ENCODE results near the gene VAMP4. TPM values are rescaled to one million over a fixed set of nuclear protein-coding genes. Genes with fewer than 3 reads are reported as not detected.

VAMP4 gene
- polyA plus RNA-seq, 1 of the 3 experiments (the other 2 are of a cell fraction) = 2.5 TPM

DNA sequence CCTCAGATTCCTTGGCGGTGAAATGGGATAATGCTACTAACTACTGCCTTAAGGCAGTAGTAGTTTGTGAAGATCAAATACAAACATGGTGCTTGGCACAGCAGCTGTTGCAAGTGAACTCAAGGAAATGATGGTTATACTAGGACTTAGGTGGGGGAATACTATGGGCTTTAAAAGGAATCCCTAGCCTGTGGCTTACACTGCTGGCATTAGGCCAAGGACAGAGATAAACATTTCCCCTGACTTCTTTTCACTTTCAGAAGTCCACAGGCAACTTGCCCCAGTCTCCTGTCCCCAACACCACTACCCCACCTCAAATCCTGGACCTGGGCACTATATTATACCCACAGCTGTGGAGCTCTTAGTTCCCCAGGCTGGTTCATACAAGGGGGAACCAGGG lies 13.1 kb upstream of the VAMP4 start:
- H3K4me1 ChIP-seq (ENCODE audit: control insufficient read depth in 1 of 2, insufficient read depth in 2 of 2, low read depth in 1 of 2, low read length in 1 of 2) = peaks cover 0 to 7% of the 10 kb centered on the region in 2 experiments; a peak in 2 of 4 replicates
- WGBS (ENCODE audit: low lambda C conversion rate) = 100% methylated on average over 1 of the region's 1 CpG
- H3K36me3 ChIP-seq (replicated peaks in 1 of 2; ENCODE audit: control insufficient read depth in 1 of 2, insufficient read depth in 2 of 2, low read length in 1 of 2) = no peaks in the 10 kb centered on the region
- no peak overlapping the region for H3K4me3 ChIP-seq (ENCODE audit: low read depth in 2 of 2, low read length in 1 of 2)
- H3K9ac ChIP-seq = no peak overlapping the region
- ChIA-PET CTCF (interaction anchor here (0.9 kb wide), 1 partner anchor 22 kb away, joined by 3 read pairs; no protein-coding TSS in a partner anchor), POLR2A (no interaction called here)
- H3K79me2 ChIP-seq (ENCODE audit: insufficient read depth) = no peaks in the 10 kb centered on the region
- H3F3A ChIP-seq (replicated peaks; ENCODE audit: insufficient read depth) = no peaks in the 10 kb centered on the region
- TF ChIP-seq, protein P1, sequence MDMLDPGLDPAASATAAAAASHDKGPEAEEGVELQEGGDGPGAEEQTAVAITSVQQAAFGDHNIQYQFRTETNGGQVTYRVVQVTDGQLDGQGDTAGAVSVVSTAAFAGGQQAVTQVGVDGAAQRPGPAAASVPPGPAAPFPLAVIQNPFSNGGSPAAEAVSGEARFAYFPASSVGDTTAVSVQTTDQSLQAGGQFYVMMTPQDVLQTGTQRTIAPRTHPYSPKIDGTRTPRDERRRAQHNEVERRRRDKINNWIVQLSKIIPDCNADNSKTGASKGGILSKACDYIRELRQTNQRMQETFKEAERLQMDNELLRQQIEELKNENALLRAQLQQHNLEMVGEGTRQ (IDR thresholded peaks at IDR 0.05; ENCODE audit: borderline replicate concordance, low read depth, low read length) = no peak
- TF ChIP-seq POLR2AphosphoS5 (IDR thresholded peaks at IDR 0.05; ENCODE audit: low read depth, low read length) (no peak), CTCF (IDR thresholded peaks at IDR 0.05) (no peak), FOSL2 (IDR thresholded peaks at IDR 0.05; ENCODE audit: borderline replicate concordance, low read depth) (no peak), MAX (IDR thresholded peaks at IDR 0.05; ENCODE audit: low read depth) (no peak), TAF1 (IDR thresholded peaks at IDR 0.05; ENCODE audit: borderline replicate concordance, low read depth, low read length) (no peak), NFIC (IDR thresholded peaks at IDR 0.05; ENCODE audit: borderline replicate concordance) (no peak), FOXM1 (IDR thresholded peaks at IDR 0.05; ENCODE audit: low read depth) (no peak), IRF3 (IDR thresholded peaks at IDR 0.05; ENCODE audit: low read depth, low read length) (no peak), USF1 (IDR thresholded peaks at IDR 0.05; ENCODE audit: borderline replicate concordance, low read depth) (no peak), YY1 (IDR thresholded peaks at IDR 0.05; ENCODE audit: low read depth) (no peak), FOXJ3 (CRISPR knock-in tag; IDR thresholded peaks at IDR 0.05) (no peak), TCF12 (IDR thresholded peaks at IDR 0.05) (no peak), GATA2 (CRISPR knock-in tag; IDR thresholded peaks at IDR 0.05) (no peak), MXI1 (IDR thresholded peaks at IDR 0.05; ENCODE audit: low read depth, low read length) (no peak)
- TF ChIP-seq, protein P2, sequence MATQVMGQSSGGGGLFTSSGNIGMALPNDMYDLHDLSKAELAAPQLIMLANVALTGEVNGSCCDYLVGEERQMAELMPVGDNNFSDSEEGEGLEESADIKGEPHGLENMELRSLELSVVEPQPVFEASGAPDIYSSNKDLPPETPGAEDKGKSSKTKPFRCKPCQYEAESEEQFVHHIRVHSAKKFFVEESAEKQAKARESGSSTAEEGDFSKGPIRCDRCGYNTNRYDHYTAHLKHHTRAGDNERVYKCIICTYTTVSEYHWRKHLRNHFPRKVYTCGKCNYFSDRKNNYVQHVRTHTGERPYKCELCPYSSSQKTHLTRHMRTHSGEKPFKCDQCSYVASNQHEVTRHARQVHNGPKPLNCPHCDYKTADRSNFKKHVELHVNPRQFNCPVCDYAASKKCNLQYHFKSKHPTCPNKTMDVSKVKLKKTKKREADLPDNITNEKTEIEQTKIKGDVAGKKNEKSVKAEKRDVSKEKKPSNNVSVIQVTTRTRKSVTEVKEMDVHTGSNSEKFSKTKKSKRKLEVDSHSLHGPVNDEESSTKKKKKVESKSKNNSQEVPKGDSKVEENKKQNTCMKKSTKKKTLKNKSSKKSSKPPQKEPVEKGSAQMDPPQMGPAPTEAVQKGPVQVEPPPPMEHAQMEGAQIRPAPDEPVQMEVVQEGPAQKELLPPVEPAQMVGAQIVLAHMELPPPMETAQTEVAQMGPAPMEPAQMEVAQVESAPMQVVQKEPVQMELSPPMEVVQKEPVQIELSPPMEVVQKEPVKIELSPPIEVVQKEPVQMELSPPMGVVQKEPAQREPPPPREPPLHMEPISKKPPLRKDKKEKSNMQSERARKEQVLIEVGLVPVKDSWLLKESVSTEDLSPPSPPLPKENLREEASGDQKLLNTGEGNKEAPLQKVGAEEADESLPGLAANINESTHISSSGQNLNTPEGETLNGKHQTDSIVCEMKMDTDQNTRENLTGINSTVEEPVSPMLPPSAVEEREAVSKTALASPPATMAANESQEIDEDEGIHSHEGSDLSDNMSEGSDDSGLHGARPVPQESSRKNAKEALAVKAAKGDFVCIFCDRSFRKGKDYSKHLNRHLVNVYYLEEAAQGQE (IDR thresholded peaks at IDR 0.05; ENCODE audit: low read depth, low read length) = no peak
- no peak overlapping the region for H3K27ac ChIP-seq (ENCODE audit: low read depth in 2 of 2, low read length in 1 of 2)
- no peaks in the 10 kb centered on the region for H3K9me2 ChIP-seq
- H2AFZ ChIP-seq (ENCODE audit: low read depth) = no peak overlapping the region
- 0 out of 2 replicates have a peak overlapping the region, but pooled peaks have one; percentile 2 for H3K4me2 ChIP-seq
- H3K27me3 ChIP-seq (ENCODE audit: insufficient read depth) = no peaks in the 10 kb centered on the region
- H3K9me3 ChIP-seq = no peaks in the 10 kb centered on the region
- no peak for DNase-seq
- no peaks in the 10 kb centered on the region for H4K20me1 ChIP-seq (ENCODE audit: insufficient read depth)
